HCT116 (cell line): ENCODE data around the gene HSPA2. TPM values are rescaled to one million over a fixed set of nuclear protein-coding genes. Genes with fewer than 3 reads are reported as not detected.

ENCODE experiments used
- ATAC-seq: fragments of 200-7000 bp; cut with Tn5 transposase; 2 replicates; pipeline ENCODE4 v1.9.1; 2020; ENCODE audit warnings: mild to moderate bottlenecking, moderate library complexity
- BruUV-seq: library from RNA; stranded (reverse); fragments of 400-500 nt; replicated peaks from 2 replicates; lab custom pipeline; 2021; lab: Mats Ljungman, UMichigan
- CTCF ChIA-PET: fragments of 300-600 bp; sonication (Branson Sonifier 250); formaldehyde crosslinking; loops from one replicate; lab custom pipeline; 2021; ENCODE audit warnings: antibody characterized with exemption; lab: Charles Lee
- POLR2A ChIA-PET: fragments of 300-600, 350-600 bp; sonication (Branson Sonifier 250); formaldehyde crosslinking; loops from one replicate; lab custom pipeline; 2021; ENCODE audit warnings: antibody characterized with exemption; lab: Charles Lee
- RAD21 ChIA-PET, 2 experiments: fragments of 300-600 bp; sonication (Branson Sonifier 250); formaldehyde crosslinking; loops; one replicate each; lab custom pipeline; 2023; ENCODE audit warnings: low total read pairs in 2 of 2; ENCODE audit not compliant: uncharacterized antibody in 2 of 2, unreplicated experiment in 2 of 2, low non-redundant PET in 1 of 2; lab: Charles Lee
- DNase-seq: peaks from one replicate; pipeline ENCODE4 v3.0.0-alpha.2; 2010; ENCODE audit warnings: low read depth, low spot score
- H2AFZ ChIP-seq: fragments of 200-600 bp; shearing (Covaris generic), sonication (generic); 2 replicates; pipeline ENCODE4 v1.6.1; 2017; ENCODE audit warnings: low read depth, mixed run types, mixed read lengths, antibody characterized with exemption, low read length; ENCODE audit not compliant: poor library complexity, severe bottlenecking
- H3K27ac ChIP-seq: 2 replicates; pipeline ENCODE4 v1.5.1; 2012; ENCODE audit warnings: low read depth, low read length
- H3K27me3 ChIP-seq: fragments of 200-600 bp; sonication (generic); 2 replicates; pipeline ENCODE4 v1.6.1; 2016; ENCODE audit warnings: mixed run types, low read length, mixed read lengths; ENCODE audit not compliant: insufficient read depth
- H3K36me3 ChIP-seq, 2 experiments: fragments of 200-500 bp in 1 of 2; fragments of 200-600 bp in 1 of 2; sonication (Bioruptor generic) in 1 of 2; sonication (generic) in 1 of 2; 2 replicates each; pipeline versions ENCODE4 v1.5.1 to v1.6.1; 2014 to 2016; ENCODE audit warnings: low read length in 2 of 2, inconsistent platforms in 1 of 2, mixed read lengths in 1 of 2, mixed run types in 1 of 2; ENCODE audit not compliant: insufficient read depth in 2 of 2, control insufficient read depth in 1 of 2
- H3K4me1 ChIP-seq, 2 experiments: fragments of 200-600 bp in 1 of 2; sonication (generic) in 1 of 2; 2 replicates each; pipeline versions ENCODE4 v1.5.1 to v1.6.1; 2012 to 2017; ENCODE audit warnings: low read length in 2 of 2, inconsistent platforms in 1 of 2, mild to moderate bottlenecking in 1 of 2, mixed read lengths in 1 of 2, mixed run types in 1 of 2, moderate library complexity in 1 of 2; ENCODE audit not compliant: insufficient read depth in 2 of 2, control insufficient read depth in 1 of 2
- H3K4me2 ChIP-seq: fragments of 200-600 bp; sonication (generic); 2 replicates; pipeline ENCODE4 v1.6.1; 2017; ENCODE audit warnings: mixed run types, low read length, mixed read lengths
- H3K4me3 ChIP-seq, 2 experiments: fragments of 200-600 bp in 1 of 2; sonication (generic) in 1 of 2; replicated peaks in 1 of 2; 2 replicates each; pipeline ENCODE4 v1.5.1; 2011 to 2016; ENCODE audit warnings: low read length in 2 of 2, control low read depth in 1 of 2, low read depth in 1 of 2, mild to moderate bottlenecking in 1 of 2, mixed read lengths in 1 of 2, mixed run types in 1 of 2
- H3K79me2 ChIP-seq: fragments of 200-600 bp; sonication (generic); 2 replicates; pipeline ENCODE4 v1.6.1; 2017; ENCODE audit warnings: mild to moderate bottlenecking, mixed run types, low read length, moderate library complexity, mixed read lengths; ENCODE audit not compliant: insufficient read depth
- H3K9ac ChIP-seq: fragments of 200-600 bp; sonication (generic); 2 replicates; pipeline ENCODE4 v1.6.1; 2016; ENCODE audit warnings: low read length, mixed read lengths
- H3K9me2 ChIP-seq: fragments of 200-600 bp; sonication (generic), shearing (Covaris generic); 2 replicates; pipeline ENCODE4 v1.6.1; 2017; ENCODE audit warnings: mixed run types, mild to moderate bottlenecking, moderate library complexity; ENCODE audit not compliant: insufficient read depth
- H3K9me3 ChIP-seq, 2 experiments: fragments of 200-500 bp in 1 of 2; fragments of 200-600 bp in 1 of 2; sonication (Bioruptor generic) in 1 of 2; sonication (generic) in 1 of 2; 2 replicates each; pipeline ENCODE4 v1.6.1; 2014 to 2017; ENCODE audit warnings: low read length in 2 of 2, mixed read lengths in 2 of 2, inconsistent platforms in 1 of 2, low read depth in 1 of 2, mild to moderate bottlenecking in 1 of 2, mixed run types in 1 of 2, moderate library complexity in 1 of 2; ENCODE audit not compliant: control insufficient read depth in 1 of 2, insufficient read depth in 1 of 2
- H4K20me1 ChIP-seq: fragments of 200-600 bp; sonication (generic), shearing (Covaris generic); 2 replicates; pipeline ENCODE4 v1.6.1; 2017; ENCODE audit warnings: mixed run types, mild to moderate bottlenecking, moderate library complexity; ENCODE audit not compliant: insufficient read depth
- CEBPB ChIP-seq: IDR thresholded peaks from 2 replicates; pipeline ENCODE4 v1.6.1; 2012; ENCODE audit warnings: low read depth
- EGR1 ChIP-seq: IDR thresholded peaks from 2 replicates; pipeline ENCODE4 v1.6.1; 2012; ENCODE audit warnings: low read depth
- ELF1 ChIP-seq: IDR thresholded peaks from 2 replicates; pipeline ENCODE4 v1.6.1; 2012; ENCODE audit warnings: low read depth, borderline replicate concordance
- EZH2 ChIP-seq: fragments of 200-600 bp; sonication (generic); IDR thresholded peaks from 2 replicates; pipeline ENCODE4 v1.6.1; 2017; ENCODE audit warnings: antibody characterized with exemption, mixed run types
- EZH2phosphoT487 ChIP-seq: fragments of 200-600 bp; IDR thresholded peaks from 2 replicates; pipeline ENCODE4 v1.6.1; 2018; ENCODE audit warnings: antibody characterized with exemption, borderline replicate concordance
- JUND ChIP-seq: IDR thresholded peaks from 2 replicates; pipeline ENCODE4 v1.6.1; 2012
- POLR2A ChIP-seq: IDR thresholded peaks from 2 replicates; pipeline ENCODE4 v1.7.0; 2011; ENCODE audit warnings: borderline replicate concordance; ENCODE audit not compliant: insufficient read depth, insufficient read length; ENCODE audit errors: extremely low read depth
- SRF ChIP-seq: IDR thresholded peaks from 2 replicates; pipeline ENCODE4 v1.6.1; 2012; ENCODE audit warnings: low read depth
- TCF7L2 ChIP-seq: IDR thresholded peaks from 2 replicates; pipeline ENCODE4 v1.7.0; 2011; ENCODE audit warnings: borderline replicate concordance, inconsistent platforms; ENCODE audit not compliant: insufficient read depth, insufficient read length; ENCODE audit errors: extremely low read depth
- ZNF274 ChIP-seq: fragments of 200-500 bp; sonication (Bioruptor generic); IDR thresholded peaks from 2 replicates; pipeline ENCODE4 v1.6.1; 2014; ENCODE audit warnings: mild to moderate bottlenecking, low read depth, low read length, inconsistent platforms
- intact Hi-C: fragments of 100-400 bp; cut with micrococcal nuclease; formaldehyde crosslinking; loops from 2 replicates; pipeline ENCODE4 v1.10.0; 2022
- total RNA-seq: library from RNA; stranded (reverse); gene quantifications from one replicate; pipeline ENCODE4 v1.2.1, GENCODE V29; 2021; ENCODE audit not compliant: unreplicated experiment
- TF ChIP-seq, protein P1 (sequence below): IDR thresholded peaks from 2 replicates; pipeline ENCODE4 v1.6.1; 2012
- TF ChIP-seq, protein P2 (sequence below): IDR thresholded peaks from 2 replicates; pipeline ENCODE4 v1.6.1; 2012; ENCODE audit warnings: low read depth

The HSPA2 gene
- total RNA-seq, 1 experiment from 2014 or later, result 2.5 TPM

DNA sequence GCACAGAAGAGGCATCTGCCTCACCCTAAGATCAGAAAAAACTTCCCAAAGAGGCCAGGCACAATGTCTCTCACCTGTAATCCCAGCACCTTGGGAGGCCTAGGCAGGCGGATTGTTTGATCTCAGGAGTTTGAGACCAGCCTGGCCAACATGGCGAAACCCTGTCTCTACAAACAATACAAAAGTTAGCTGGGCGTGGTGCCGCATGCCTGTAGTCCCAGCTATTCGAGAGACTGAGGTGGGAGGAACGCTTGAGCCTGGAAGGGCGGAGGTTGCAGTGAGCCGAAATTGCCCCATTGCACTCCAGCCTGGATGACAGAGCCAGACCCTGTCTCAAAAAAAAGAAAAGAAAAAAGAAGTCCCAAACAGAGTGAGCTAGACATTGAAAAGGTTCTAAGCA, 31.5 kb upstream of the HSPA2 start:
- Histone ChIP-seq H3K4me1 (peaks cover 18 to 48% of the 10 kb centered on the region in 2 experiments; a peak in 3 of 4 replicates), H2AFZ (no peak overlapping the region), H3K9me3 (no peaks in the 10 kb centered on the region), H3K9ac (no peak overlapping the region), H3K27ac (no peak overlapping the region), H3K27me3 (no peaks in the 10 kb centered on the region), H3K36me3 (no peaks in the 10 kb centered on the region), H3K79me2 (peaks cover 89% of the 10 kb centered on the region), H3K9me2 (no peaks in the 10 kb centered on the region), H3K4me3 (no peak overlapping the region), H4K20me1 (0 out of 2 replicates have a peak, but pooled peaks cover 3% of the 10 kb centered on the region), H3K4me2 (no peak overlapping the region)
- TF ChIP-seq EGR1, result no peak
- no peak for TF ChIP-seq TCF7L2
- no peak for TF ChIP-seq ZNF274
- TF ChIP-seq POLR2A, result no peak
- TF ChIP-seq, protein P1, sequence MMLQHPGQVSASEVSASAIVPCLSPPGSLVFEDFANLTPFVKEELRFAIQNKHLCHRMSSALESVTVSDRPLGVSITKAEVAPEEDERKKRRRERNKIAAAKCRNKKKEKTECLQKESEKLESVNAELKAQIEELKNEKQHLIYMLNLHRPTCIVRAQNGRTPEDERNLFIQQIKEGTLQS, result no peak
- TF ChIP-seq SRF, result no peak
- TF ChIP-seq JUND, result no peak
- TF ChIP-seq CEBPB, result no peak
- TF ChIP-seq, protein P2, sequence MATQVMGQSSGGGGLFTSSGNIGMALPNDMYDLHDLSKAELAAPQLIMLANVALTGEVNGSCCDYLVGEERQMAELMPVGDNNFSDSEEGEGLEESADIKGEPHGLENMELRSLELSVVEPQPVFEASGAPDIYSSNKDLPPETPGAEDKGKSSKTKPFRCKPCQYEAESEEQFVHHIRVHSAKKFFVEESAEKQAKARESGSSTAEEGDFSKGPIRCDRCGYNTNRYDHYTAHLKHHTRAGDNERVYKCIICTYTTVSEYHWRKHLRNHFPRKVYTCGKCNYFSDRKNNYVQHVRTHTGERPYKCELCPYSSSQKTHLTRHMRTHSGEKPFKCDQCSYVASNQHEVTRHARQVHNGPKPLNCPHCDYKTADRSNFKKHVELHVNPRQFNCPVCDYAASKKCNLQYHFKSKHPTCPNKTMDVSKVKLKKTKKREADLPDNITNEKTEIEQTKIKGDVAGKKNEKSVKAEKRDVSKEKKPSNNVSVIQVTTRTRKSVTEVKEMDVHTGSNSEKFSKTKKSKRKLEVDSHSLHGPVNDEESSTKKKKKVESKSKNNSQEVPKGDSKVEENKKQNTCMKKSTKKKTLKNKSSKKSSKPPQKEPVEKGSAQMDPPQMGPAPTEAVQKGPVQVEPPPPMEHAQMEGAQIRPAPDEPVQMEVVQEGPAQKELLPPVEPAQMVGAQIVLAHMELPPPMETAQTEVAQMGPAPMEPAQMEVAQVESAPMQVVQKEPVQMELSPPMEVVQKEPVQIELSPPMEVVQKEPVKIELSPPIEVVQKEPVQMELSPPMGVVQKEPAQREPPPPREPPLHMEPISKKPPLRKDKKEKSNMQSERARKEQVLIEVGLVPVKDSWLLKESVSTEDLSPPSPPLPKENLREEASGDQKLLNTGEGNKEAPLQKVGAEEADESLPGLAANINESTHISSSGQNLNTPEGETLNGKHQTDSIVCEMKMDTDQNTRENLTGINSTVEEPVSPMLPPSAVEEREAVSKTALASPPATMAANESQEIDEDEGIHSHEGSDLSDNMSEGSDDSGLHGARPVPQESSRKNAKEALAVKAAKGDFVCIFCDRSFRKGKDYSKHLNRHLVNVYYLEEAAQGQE, result no peak
- no peak for TF ChIP-seq EZH2phosphoT487
- TF ChIP-seq EZH2, result no peak
- no peak for TF ChIP-seq ELF1
- no TSS peak for BruUV-seq
- DNase-seq, result no peak
- ChIA-PET POLR2A (interaction anchor here (0.7 kb wide), 1 partner anchor 41 kb away, joined by 3 read pairs; no protein-coding TSS in a partner anchor), RAD21 (no interaction called here), CTCF (interaction anchor here (0.7 to 1.6 kb wide), 2 partner anchors 12 to 30 kb away, joined by 3 read pairs; no protein-coding TSS in a partner anchor)
- ATAC-seq, result no peak
- intact Hi-C loops, result no loop called here
